RWPE2 (cell line): ENCODE results near the gene PDYN.

Source experiments
- ATAC-seq: fragments of 200-7000 bp; cut with Tn5 transposase; 3 replicates; pipeline ENCODE4 v1.9.1; 2021; ENCODE audit warnings: low read depth
- DNase-seq: peaks from one replicate; pipeline ENCODE4 v3.0.0-alpha.2; 2020; ENCODE audit warnings: low spot score
- H3K27ac ChIP-seq: fragments of 450-650 bp; 2 replicates; pipeline ENCODE4 v1.5.1; 2017; ENCODE audit warnings: mild to moderate bottlenecking; ENCODE audit not compliant: poor library complexity, severe bottlenecking
- H3K27me3 ChIP-seq: fragments of 250-450 bp; sonication (Bioruptor Pico); 2 replicates; pipeline ENCODE4 v1.5.1; 2021; ENCODE audit warnings: mild to moderate bottlenecking, moderate library complexity; ENCODE audit not compliant: insufficient read depth, poor library complexity, severe bottlenecking
- H3K36me3 ChIP-seq: fragments of 250-450 bp; sonication (Bioruptor Pico); 2 replicates; pipeline ENCODE4 v1.5.1; 2020; ENCODE audit warnings: low read depth, mild to moderate bottlenecking, moderate library complexity
- H3K4me1 ChIP-seq: fragments of 250-450 bp; sonication (Bioruptor Pico); 2 replicates; pipeline ENCODE4 v1.5.1; 2021; ENCODE audit warnings: mild to moderate bottlenecking, moderate library complexity; ENCODE audit not compliant: insufficient read depth, poor library complexity, severe bottlenecking
- H3K4me3 ChIP-seq: fragments of 250-450 bp; sonication (Bioruptor Pico); 2 replicates; pipeline ENCODE4 v1.5.1; 2021; ENCODE audit warnings: mild to moderate bottlenecking, moderate library complexity; ENCODE audit not compliant: severe bottlenecking
- H3K9me3 ChIP-seq: fragments of 250-450 bp; sonication (Bioruptor Pico); 2 replicates; pipeline ENCODE4 v1.5.1; 2021; ENCODE audit warnings: mild to moderate bottlenecking, moderate library complexity; ENCODE audit not compliant: severe bottlenecking
- CTCF ChIP-seq: fragments of 450-650 bp; IDR thresholded peaks from one replicate; pipeline ENCODE4 v1.5.1; 2017; ENCODE audit warnings: mild to moderate bottlenecking, moderate library complexity; ENCODE audit not compliant: poor library complexity, severe bottlenecking

Gene PDYN

GRCh38 chr20:1928782-1929181, 65.1 kb downstream of the PDYN start:
- H3K27ac ChIP-seq, result no peak overlapping the region
- H3K4me1 ChIP-seq, result no peaks in the 10 kb centered on the region
- no peaks in the 10 kb centered on the region for H3K9me3 ChIP-seq
- H3K27me3 ChIP-seq, result no peaks in the 10 kb centered on the region
- H3K4me3 ChIP-seq, result no peak overlapping the region
- H3K36me3 ChIP-seq, result no peaks in the 10 kb centered on the region
- ATAC-seq (no peak), DNase-seq (no peak)
- no peak for TF ChIP-seq CTCF
